Measurements from ENCODE around the gene ANKRD34A.
A peak's percentile ranks its signal among the peaks of the same experiment; 100 is the strongest.
"Not testable (repeated sequence)": the region's sequence is repeated elsewhere in the genome, so short reads cannot be mapped to it uniquely, and the experiment has no call there.

ANKRD34A gene

DNA sequence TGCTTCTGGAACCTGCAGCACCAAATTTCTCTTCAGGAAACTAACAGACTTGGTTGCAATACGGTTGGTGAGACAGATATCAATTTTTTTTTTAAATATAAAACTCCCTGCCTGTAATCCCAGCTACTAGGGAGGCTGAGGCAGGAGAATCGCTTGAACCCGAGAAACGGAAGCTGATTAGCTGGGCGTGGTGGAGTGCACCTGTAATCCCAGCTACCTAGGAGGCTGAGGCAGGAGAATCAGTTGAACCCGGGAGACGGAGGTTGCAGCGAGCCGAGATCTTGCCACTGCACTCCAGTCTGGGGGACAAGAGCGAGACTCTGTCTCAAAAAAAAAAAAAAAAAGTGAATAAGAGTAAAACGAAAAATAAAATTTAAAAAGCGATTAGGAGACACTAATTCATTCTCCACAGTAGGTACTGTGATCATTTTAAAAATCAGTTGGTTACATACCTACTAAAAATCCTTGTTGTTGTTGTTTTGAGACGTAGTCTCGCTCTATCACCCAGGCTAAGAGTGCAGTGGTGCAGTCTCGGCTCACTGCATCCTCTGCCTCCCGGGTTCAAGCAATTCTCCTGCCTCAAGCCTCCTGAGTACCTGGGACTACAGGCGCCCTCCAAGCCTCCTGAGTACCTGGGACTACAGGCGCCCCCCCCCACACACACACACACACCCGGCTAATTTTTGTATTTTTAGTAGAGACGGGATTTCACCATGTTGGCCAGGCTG is 36.3 kb downstream of the ANKRD34A start:
- Histone ChIP-seq H3K36me3 (peaks cover 22% of the 10 kb centered on the region), H3K4me3 (ENCODE audit: low read depth, low read length) (peak overlapping the region; percentile 78), H3K27me3 (ENCODE audit: insufficient read depth, low read depth, severe bottlenecking) (no peaks in the 10 kb centered on the region), H3K27ac (peak overlapping the region; percentile 95), H3K9me3 (ENCODE audit: severe bottlenecking) (no peaks in the 10 kb centered on the region)
- TF ChIP-seq, protein P1, sequence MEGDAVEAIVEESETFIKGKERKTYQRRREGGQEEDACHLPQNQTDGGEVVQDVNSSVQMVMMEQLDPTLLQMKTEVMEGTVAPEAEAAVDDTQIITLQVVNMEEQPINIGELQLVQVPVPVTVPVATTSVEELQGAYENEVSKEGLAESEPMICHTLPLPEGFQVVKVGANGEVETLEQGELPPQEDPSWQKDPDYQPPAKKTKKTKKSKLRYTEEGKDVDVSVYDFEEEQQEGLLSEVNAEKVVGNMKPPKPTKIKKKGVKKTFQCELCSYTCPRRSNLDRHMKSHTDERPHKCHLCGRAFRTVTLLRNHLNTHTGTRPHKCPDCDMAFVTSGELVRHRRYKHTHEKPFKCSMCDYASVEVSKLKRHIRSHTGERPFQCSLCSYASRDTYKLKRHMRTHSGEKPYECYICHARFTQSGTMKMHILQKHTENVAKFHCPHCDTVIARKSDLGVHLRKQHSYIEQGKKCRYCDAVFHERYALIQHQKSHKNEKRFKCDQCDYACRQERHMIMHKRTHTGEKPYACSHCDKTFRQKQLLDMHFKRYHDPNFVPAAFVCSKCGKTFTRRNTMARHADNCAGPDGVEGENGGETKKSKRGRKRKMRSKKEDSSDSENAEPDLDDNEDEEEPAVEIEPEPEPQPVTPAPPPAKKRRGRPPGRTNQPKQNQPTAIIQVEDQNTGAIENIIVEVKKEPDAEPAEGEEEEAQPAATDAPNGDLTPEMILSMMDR (IDR thresholded peaks at IDR 0.05; ENCODE audit: low read depth, low read length) = no peak
- peak; percentile 40 for DNase-seq

DNA sequence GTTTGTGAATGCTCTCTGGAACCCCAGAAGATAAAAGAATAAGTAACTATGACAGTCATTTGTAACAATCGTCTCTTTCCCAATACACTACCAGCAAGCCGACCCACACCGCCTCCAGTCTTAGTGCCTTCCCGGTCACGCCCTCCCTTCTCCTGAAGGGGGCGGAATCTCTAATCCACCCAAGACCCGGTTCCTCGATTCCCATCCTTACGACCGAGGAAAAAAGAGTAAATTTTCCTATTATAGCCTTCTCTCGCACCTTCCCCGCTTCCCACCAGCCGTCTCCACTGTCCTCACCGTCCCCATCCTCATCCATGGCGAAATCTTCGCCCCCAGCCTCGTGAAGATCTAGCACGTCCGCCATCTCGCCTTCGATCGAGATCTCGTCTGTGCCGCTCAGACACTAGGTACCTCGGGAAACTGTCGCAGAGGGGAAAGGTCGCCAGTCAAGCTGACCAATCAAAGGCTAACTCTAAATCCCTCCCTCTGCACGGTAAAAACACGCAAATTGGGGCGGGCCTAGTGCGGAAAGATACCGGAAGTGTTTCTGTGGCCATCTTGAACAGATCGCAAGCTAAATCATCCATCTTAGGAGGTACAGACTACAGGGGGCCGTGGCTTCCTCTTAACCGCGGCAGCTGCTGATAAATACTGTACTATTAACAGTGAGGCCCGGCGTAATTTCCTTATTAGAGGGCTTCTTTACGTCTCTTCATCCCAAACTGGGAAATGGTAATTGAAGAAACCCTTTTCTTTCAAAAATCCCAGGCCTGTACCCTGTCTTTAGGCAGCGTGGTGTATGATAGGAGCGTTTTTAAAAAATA is 37.1 kb downstream of the ANKRD34A start, which contains the start of gene RBM8A:
Gene RBM8A, minus strand, starts transcription at position 422 of the 824 bp plus-strand sequence. Its CDS starts 58 bp downstream, at position 364.
- Histone ChIP-seq H3K36me3 (peaks cover 30% of the 10 kb centered on the region), H3K27me3 (ENCODE audit: insufficient read depth, low read depth, severe bottlenecking) (no peaks in the 10 kb centered on the region), H3K27ac (peak within 1 kb of the TSS; percentile 95), H3K4me3 (ENCODE audit: low read depth, low read length) (peak within 1 kb of the TSS; percentile 78), H3K9me3 (ENCODE audit: severe bottlenecking) (no peaks in the 10 kb centered on the region)
- TF ChIP-seq, protein P1 (IDR thresholded peaks at IDR 0.05; ENCODE audit: low read depth, low read length) = peak; percentile 88
- DNase-seq = peak; percentile 100

DNA sequence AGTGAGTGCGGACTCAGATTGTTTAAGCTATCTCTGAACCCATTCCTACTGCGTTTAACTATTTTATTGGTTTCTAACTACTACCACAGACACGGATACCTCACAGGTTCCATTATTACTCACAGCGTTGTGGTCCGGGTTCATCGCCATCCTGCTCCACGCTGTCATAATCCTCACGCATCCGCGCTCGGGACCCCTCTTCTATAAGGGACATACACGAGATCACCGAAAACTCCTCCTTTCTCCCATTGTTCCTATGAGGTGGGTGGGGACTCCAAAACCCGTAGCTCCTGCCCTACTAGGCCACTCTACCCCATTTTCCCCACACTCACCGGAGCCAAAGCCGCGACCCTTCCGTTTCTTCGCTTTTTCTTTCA is 37.7 kb downstream of the ANKRD34A start:
- Histone ChIP-seq H3K36me3 (peaks cover 33% of the 10 kb centered on the region), H3K27ac (peak overlapping the region; percentile 95), H3K27me3 (ENCODE audit: insufficient read depth, low read depth, severe bottlenecking) (no peaks in the 10 kb centered on the region), H3K9me3 (ENCODE audit: severe bottlenecking) (no peaks in the 10 kb centered on the region), H3K4me3 (ENCODE audit: low read depth, low read length) (peak overlapping the region; percentile 78)
- TF ChIP-seq, protein P1 (IDR thresholded peaks at IDR 0.05; ENCODE audit: low read depth, low read length) = no peak
- DNase-seq = no peak

DNA sequence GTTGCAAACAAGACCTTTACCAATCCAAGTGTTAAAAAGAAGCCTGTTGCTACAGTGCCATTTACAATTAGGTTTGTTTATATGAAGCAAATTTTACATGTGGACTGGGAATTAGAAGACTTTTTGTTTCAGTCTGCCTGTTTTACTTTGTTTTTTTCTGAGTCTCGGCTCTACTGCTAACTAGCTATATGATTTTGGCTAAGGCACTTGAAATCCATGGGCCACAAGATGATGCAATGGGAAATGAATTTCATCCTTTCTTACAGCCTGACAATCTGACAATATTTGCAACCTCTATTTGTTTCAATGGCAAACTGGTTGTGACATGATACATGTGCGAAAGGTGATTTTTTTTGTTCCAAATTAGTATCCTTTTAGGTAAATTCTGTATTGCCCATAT is 42.1 kb downstream of the ANKRD34A start:
- DNase-seq = no peak
- TF ChIP-seq, protein P1 (IDR thresholded peaks at IDR 0.05; ENCODE audit: low read depth, low read length) = no peak
- no peak overlapping the region for H3K4me3 ChIP-seq (ENCODE audit: low read depth, low read length)
- no peaks in the 10 kb centered on the region for H3K9me3 ChIP-seq (ENCODE audit: severe bottlenecking)
- H3K27ac ChIP-seq = no peak overlapping the region
- no peaks in the 10 kb centered on the region for H3K27me3 ChIP-seq (ENCODE audit: insufficient read depth, low read depth, severe bottlenecking)
- peaks cover 43% of the 10 kb centered on the region for H3K36me3 ChIP-seq

DNA sequence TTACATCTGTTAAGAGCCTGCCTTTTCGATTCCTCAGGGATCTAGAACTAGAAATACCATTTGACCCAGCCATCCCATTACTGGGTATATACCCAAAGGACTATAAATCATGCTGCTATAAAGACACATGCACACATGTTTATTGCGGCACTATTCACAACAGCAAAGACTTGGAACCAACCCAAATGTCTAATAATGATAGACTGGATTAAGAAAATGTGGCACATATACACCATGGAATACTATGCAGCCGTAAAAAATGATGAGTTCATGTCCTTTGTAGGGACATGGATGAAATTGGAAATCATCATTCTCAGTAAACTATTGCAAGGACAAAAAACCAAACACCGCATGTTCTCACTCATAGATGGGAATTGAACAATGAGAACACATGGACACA is 44.1 kb downstream of the ANKRD34A start:
- DNase-seq; H3K27ac ChIP-seq; H3K4me3 ChIP-seq (ENCODE audit: low read depth, low read length); H3K9me3 ChIP-seq (ENCODE audit: severe bottlenecking); H3K27me3 ChIP-seq (ENCODE audit: insufficient read depth, low read depth, severe bottlenecking): not testable (repeated sequence)
- H3K36me3 ChIP-seq = peaks cover 44% of the 10 kb centered on the region
